HG03103 (cell line): ENCODE measurements around the gene SLC24A3.
"Not testable (repeated sequence)": the region's sequence is repeated elsewhere in the genome, so short reads cannot be mapped to it uniquely, and the experiment has no call there.

ENCODE experiments used
- ATAC-seq: cut with Tn5 transposase; IDR thresholded peaks from one replicate; pipeline ENCODE4 v1.9.1; 2021; ENCODE audit warnings: low read depth; ENCODE audit not compliant: unreplicated experiment

Gene SLC24A3

DNA sequence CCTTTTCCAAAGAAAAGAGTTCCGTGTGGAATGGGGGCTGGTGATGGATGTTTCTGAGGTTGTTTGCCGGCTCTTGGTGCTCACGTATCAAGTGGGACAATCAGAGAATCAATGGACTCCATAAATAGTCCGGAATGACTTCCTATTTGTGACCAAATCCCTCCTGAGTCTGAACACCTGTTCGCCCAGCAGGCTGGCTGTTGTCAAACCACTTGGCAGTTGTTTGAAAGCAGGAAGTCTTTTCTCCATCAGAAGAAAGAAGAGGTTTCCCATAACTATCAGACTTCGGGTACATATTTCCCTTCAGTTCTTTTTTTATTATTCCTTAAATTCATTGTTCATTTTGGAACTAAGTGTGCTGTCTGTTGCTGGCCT lies 390.9 kb downstream of the SLC24A3 start:
- no peak for ATAC-seq

DNA sequence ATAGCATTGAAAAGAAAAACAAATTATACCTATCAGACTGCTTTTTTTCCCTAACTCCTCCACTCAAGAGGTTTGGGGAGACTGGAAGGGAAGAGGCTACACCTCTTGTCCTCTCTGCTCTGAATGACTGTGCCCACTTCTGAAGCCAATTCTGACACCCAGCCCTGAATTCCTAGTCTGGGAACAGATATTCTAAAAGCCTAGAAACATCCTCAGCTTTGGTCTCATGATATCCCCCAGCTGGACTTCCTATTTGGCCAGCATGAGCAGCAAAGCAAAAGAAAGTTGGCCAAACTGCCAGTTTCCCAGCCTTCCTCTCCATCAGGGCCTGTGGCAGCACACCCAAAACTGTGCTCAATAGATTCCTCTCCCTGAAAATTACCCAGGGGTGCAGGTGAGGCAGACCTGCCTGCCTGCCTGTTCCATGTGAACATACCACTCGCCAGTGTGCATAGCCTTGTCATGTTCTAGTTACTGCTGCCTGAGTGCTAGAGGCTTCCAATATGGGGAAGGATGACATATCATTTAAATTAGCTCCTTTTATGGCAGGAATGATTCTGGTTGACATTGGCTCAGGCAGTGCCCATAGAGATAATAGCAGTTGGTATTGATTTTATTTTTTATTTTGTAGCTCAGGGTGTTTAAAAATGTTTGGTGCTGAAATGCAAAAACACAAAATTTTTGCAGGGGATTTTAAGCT lies 393.5 kb downstream of the SLC24A3 start:
- no peak for ATAC-seq

DNA sequence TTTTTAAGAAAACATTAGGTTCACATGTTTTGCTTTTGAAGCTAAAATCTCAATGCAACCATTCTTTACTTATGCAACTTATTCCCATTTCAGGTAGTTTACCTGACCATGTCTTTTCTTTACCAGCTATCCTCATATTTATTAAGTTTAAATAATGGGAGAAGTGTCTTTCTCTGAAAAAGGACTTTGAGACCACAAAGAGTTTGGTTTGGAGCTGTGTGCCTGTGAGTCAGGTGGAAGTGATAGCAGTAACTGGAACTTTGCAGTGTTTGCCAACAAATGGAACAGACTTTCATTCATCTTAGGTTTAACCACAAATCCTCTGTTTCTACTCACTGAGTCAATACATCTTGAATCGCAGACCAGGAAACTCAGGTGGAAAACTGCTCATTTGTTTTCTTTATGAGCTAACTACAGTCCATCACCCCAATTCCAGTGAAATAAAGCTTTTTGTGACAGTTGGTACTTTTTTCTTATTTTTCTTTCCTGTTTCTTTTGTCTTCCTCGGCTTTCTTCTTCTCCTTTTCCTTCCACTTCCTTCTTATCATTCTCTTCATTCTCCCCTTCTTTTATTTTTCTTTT lies 397.3 kb downstream of the SLC24A3 start:
- no peak for ATAC-seq

DNA sequence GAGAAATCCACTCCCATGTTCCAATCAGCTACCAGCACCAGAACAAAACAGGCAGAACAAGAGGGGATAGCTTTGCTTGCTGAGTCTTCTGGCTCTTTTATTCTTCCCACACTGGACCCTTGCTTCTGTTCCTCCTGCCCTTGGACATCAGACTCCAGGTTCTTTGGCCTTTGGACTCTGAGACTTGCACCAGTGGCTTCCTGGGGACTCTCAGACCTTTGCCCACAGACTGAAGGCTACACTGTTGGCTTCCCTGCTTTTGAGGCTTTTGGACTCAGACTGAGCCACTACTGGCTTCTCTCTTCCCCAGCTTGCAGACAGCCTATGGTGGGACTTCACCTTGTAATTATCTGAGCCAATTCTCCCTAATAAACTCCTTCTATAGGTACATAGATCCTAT lies 403.2 kb downstream of the SLC24A3 start:
- ATAC-seq = no peak

DNA sequence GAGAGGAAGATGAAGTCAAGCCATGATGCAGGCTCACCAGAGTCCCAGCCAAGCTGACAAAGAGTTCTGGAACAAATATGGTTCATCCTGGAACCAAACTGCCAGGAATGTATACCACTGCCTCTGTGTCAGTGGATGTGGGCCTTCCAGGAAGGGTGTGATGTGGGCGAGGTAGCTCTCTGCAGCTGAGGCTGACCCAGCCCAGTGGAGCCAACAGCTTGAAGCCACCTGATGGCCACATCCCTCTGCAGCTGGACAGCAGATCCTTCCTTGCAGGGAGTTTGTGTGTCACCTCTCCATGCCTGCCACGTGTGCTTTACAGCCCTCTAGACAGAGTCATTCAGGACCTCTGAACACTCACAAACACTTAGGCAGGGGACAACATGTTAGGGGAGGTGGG lies 403.6 kb downstream of the SLC24A3 start:
- ATAC-seq = no peak

DNA sequence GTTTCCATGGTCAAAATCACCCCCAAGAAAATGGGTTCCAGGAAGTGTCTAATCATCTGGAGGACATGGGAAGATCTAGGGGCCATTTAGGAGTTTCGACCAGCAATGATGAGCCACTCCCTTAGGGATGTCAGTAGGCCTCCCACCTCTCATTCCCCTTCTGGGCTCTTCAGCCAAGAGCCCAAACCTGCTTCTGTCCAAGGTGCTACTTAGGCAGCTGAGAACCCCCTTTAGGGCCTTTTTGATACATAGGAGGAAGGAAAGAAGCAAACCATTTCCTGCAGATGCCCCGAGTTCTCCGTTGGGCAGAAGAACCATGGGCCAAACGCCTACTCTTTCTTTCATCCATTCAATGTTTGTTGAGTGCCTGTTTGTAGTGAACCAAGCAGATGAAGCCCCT lies 404.2 kb downstream of the SLC24A3 start:
- no peak for ATAC-seq

DNA sequence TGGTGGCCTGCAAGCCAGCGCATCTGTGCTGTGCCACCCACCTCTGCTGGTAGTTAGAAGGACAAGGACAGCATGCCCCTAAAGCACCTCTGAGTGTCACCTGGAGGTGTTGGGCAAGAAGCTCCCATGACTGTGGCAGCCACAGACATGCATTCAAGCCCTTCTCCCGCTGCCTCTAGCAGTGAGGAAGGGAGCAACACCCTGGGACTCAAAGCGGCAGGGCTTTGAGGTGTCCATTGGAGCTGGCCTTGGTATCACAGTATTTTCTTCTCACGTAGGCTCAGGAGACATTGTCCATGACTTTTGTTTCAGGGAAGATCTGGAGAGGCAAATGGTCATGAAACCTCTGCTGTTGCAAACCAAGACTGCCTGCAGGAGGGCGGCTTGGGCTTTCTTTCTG lies 404.8 kb downstream of the SLC24A3 start:
- ATAC-seq = no peak

DNA sequence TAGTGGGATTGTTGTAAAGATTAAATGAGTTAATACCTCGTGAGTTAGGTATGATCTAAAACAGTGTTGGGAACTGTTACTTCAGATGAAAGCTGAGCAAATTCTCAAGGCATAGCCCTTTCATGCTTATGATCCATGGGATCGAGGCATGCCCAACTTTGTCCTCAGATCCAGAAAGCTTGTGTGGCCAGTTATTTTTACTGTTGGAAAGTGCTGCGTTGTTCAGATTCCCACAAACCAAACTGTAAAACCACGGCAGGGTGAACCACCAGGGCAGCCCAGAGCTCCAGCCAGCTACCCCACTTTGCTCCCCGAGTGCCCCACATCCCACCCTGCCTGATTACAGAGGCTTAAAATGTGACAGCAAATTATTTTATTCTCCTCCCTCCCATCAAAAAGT lies 406.3 kb downstream of the SLC24A3 start:
- no peak for ATAC-seq

DNA sequence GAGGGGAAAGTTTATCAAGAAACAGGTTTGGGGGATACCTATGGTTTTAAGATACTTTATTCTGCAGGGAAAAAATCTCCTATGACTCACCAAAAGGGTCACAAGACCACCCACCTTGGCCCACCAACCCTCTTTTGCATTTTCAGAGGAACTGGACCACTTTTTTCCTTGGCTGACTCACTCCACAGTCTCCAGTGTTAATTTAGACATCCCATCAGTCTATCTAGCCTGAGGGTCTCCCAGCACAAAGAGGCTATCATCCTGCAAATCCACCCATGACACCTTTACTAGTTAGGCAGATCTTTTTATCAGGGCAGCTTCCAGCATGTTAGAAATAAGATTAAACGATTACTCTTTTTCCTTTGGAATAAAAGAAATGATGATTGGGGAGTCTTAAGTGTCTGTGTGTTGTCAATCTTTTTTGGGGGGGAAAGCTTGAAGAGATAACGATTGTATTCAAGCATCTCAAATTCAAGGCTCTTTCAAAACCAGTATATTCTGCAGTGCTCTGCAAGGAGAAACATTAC lies 407.5 kb downstream of the SLC24A3 start:
- no peak for ATAC-seq

DNA sequence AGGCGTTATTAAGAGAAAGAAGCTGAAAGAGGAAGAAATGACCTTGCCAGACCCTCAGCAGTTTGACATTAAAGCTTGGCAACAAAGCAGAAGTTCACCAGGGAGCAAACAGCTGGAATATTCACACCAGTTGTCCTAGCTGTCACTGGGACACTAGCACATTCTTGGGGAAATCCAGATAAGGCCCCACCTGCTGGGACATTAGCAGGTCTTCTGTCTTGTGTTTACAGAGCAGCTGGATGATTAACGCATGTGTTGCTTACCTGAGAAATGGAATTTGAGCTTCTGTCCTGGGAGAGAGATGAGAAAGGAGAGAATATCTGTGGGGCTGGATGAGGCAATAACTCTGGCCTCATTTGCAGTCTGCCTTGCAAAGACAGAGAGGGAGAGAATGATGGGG lies 408.0 kb downstream of the SLC24A3 start:
- no peak for ATAC-seq

DNA sequence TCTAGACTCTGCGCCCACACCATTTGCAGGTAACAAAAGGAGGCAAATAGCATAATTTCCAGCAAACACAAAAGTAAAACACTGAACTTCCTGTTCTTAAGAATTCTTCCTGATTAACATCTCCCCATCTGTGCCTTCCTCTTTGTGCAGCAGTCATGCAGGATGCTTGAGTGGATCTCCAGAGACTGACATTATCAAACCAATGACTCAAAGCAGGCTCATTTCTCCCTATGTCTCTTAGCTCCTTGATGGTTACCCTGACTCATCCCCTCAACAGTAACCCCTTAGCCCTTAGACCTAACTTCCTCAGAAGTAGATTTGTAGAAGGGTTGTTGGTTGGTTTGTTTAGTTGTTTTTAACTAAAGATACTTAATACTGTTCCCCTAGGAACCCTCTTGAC lies 408.6 kb downstream of the SLC24A3 start:
- ATAC-seq = no peak

DNA sequence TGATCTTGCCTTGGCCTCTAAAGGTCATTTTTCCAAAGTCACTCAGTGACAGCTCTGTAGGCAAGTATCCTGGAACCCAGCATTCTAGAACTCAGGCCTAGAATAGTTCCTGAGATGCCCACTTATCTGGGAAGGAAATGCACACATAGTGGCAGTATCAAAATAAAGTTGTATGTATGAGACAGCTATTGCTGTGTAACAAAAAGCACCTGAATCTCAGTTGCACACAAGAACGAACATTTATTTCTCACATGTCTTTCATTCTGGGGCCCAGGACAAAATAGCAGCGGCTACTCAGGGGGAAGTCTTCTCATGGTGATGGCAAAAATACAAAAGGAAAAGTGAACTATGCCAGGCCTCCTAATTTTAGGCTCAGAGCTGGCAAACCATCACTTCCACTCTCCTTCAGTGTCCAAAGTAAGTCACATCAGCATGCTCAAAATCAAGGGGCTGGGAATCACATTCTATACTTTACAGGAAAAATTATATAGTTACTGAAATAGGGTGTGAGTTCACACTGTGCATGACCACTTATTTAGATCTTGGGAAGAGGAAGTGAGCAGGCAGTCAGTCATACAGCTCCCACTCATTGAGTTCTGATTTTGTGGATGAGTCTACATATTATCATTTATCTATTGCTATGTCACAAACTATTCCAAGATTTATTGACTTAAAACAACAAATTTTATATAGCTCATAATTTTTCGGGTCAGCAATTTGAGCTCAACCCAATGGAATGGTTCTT lies 412.0 kb downstream of the SLC24A3 start:
- ATAC-seq = no peak

DNA sequence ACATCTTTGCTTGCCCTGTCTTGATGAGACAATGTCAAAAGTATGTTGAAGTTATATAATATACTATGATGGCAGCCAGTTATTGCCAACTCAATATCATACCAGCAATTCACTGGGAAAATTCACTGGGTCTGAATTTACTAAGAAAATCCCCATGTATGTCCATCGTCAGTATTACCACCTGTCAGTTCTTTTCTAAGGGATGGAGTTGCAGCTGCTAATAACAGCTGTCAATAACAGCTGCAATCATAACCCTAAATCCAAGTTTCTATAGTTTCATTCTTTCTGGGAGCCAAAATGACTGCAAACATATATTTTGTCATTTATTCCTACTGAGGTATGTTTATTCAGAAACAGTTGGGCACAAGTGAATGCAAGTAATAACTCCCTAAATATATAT lies 413.0 kb downstream of the SLC24A3 start:
- no peak for ATAC-seq

DNA sequence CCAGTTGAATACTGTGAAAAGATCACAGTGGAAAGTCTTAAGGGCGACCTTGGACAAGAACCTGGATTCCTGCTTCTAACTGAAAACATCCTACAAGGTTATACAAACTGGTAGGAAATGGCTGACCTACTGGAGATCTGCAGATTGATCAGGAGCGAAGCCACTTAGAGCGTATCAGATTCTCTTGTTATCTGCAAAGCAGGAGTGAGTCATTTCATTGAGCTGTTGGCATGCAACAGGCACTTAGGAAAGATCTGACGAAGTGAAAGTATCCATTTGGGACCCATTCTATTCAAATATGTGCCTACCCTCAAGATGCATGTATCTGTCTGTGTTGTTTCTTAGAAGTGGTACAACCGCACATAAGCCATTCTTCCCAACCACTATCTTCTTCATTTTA lies 414.5 kb downstream of the SLC24A3 start:
- no peak for ATAC-seq

DNA sequence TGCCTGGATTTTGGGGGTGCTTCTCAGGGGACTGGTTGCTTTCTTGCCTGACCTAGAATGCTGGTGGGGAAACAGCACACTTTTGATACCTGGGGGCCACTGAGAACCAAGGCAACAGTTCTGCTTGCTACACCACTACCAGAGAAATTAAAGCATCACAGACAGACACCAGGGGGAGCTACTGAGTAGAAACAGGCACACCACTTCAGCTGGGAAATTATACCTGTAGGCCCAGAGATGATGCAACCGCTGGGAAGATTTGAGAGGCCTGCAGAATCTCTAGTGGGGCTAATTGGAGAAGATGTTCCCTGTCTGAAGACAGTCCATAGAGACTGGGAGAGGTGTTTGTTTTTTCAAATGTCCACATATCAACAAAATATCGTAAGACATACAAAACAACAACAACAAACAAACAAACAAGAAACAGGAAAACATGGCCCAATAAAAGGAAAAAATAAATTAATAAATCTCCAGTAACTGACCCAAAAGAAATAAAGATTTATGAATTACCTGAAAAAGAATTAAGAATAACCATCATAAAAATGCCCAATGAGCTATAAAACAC lies 416.2 kb downstream of the SLC24A3 start:
- ATAC-seq = peak; percentile 73

DNA sequence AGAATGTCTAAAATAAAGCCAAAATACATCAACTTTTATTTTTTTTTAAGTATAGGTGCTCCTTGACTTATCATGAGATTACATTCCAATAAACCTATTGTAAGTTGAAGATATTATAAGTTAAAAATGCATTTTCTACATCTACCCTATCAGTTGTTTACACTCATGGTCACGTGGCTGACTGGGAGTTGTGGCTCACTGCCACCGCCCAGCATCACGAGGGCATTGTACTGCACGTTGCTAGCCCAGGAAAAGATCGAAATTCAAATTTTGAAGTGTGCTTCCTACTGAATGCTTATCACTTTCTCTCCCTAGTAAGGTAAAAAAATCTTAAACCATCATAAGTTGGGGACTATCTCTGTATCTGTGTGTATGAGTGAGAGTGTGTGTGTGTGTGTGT lies 419.0 kb downstream of the SLC24A3 start:
- ATAC-seq = no peak

DNA sequence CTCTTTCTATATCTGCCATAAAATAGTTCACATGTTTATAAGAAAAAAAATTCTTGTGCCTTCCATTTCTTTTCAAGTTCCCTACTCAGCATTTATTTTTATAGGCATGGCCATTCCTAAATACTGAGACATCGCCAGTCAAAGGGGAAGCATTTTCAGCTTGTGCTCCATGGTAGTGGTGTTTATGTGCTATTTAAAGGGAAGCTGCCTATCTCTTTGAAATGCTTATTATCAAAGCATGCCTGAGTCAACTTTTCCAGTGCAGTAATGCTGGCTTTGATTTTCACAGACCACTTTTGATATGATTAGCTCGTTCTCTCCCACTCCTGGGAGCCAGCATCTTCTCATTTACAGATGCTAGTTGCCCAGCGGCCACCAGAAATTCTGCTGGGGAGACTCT lies 421.5 kb downstream of the SLC24A3 start:
- ATAC-seq = no peak

DNA sequence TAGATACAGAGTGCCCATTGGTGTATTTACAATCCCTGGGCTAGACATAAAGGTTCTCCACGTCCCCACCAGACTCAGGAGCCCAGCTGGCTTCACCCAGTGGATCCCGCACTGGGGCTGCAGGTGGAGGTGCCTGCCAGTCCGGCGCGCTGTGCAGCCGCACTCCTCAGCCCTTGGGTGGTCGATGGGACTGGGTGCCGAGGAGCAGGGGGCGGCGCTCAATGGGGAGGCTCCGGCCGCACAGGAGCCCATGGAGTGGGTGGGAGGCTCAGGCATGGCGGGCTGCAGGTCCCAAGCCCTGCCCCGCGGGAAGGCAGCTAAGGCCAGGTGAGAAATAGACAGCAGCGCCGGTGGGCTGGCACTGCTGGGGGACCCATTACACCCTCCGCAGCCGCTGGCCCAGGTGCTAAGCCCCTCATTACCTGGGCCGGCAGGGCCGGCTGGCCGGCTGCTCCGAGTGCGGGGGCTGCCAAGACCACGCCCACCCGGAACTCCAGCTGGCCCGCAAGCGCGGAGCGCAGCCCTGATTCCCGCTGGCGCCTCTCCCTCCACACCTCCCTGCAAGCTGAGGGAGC lies 427.1 kb downstream of the SLC24A3 start:
- ATAC-seq = not testable (repeated sequence)

DNA sequence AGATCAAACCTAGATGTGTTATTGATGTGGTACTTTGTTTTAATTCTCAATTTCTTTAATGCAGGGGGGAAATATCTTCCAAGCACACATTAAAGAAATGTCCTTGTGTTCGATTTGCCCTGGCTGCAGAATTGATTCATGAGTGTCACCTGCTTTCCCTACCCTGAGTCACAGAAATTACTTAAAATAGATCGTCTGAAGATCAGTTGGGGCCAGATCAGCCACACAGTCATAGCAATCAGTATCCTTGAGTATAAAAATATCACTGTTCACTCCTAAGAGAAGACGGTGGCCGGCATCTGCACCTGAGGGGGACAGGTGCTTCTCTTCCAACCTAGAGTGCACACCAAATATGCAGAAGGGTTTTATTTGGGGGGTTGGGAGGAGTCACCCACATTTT lies 430.4 kb downstream of the SLC24A3 start:
- no peak for ATAC-seq

DNA sequence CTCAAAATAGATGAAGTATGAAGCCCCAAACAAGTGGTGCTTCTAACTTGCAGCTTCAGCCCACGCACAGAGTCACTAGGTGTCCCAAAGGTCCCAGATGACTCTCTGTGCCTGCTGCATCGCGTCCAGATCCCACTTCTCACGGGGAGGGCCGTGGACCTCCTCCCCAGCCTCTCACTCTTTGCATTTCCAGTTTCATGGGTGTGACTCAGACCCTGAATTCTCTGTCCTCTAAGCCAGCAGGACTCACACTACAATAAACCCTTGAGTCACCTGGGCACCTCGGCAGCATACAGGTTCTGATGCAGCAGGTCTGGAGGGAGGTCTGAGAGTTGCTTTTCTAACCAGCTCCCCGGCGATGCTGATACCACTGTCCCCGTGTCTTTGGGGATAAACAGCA lies 431.6 kb downstream of the SLC24A3 start:
- no peak for ATAC-seq

DNA sequence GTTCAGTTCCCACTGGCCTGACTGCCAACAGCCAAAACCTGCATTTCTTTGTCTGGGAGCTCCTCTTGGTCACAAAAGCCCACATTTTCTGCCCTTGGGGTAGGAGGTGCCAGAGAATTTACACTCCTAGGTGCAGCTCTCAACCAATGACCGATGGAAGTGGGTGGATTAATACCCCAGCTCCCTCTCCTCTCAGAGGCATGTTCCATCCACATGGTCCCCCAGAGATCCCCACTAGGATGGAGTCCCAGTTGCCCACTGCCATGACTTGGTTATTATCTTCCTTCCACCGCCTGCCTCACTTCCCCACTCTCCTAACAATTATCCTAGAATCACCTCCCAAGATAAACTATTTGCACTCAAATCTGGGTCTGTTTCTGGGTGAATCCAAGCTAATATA lies 434.5 kb downstream of the SLC24A3 start:
- no peak for ATAC-seq
